ENCODE results near the gene ARHGAP5. TPM values are rescaled to one million over a fixed set of nuclear protein-coding genes. Genes with fewer than 3 reads are reported as not detected.

The ARHGAP5 gene
- total RNA-seq, 6 experiments from 2014 or later = 32.0 to 60.5 (median 50.1) TPM

- Histone ChIP-seq H3K27me3 (no peaks in the 10 kb centered on the region), H3K4me3 (no peak overlapping the region), H3K27ac (no peak overlapping the region), H3K36me3 (no peaks in the 10 kb centered on the region), H3K4me1 (no peaks in the 10 kb centered on the region), H3K9me3 (no peaks in the 10 kb centered on the region)
- no peak for TF ChIP-seq CTCF (IDR thresholded peaks at IDR 0.05)
- no peak for TF ChIP-seq POLR2A (IDR thresholded peaks at IDR 0.05)
- WGBS (ENCODE audit: insufficient coverage, low coverage, low lambda C conversion rate, missing lambda C conversion rate) = 81% methylated on average over 2 of the region's 2 CpGs
- intact Hi-C loops (cut with DNase I) = no loop called here
- ATAC-seq (no peak), DNase-seq (no peak)
Measured at GRCh38 chr14:32193532-32193931, 116.4 kb downstream of the ARHGAP5 start.

DNA sequence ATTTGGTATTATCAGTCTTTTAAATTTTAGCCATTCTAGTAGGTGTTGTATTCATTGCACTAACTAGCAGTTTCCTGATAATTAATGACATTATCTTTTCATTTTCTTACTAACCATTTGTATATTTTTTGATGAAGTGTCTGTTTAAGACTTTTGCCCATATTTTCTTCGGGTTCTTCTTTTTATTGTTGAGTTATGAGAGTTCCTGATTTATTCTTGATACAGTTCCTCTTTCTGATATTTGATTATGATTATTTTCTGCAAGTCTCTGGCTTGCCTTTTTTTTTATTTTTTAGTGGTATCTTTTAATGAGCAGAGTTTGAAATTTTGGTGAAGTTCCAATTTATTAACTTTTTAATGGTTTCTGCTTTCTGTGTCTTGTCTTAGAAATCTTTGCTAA lies 118.5 kb downstream of the ARHGAP5 start:
- no peaks in the 10 kb centered on the region for H3K27me3 ChIP-seq
- intact Hi-C loops (cut with DNase I) = no loop called here
- no peak overlapping the region for H3K27ac ChIP-seq
- H3K4me1 ChIP-seq = peaks cover 0 to 4% (median 0%) of the 10 kb centered on the region in 4 donors
- no peaks in the 10 kb centered on the region for H3K36me3 ChIP-seq
- H3K4me3 ChIP-seq = no peak overlapping the region
- 63% methylated on average over 1 of the region's 1 CpG for WGBS (ENCODE audit: insufficient coverage, low coverage, low lambda C conversion rate, missing lambda C conversion rate)
- H3K9me3 ChIP-seq = no peaks in the 10 kb centered on the region
- no peak for DNase-seq
- TF ChIP-seq CTCF (IDR thresholded peaks at IDR 0.05) (no peak), POLR2A (IDR thresholded peaks at IDR 0.05) (no peak)
- ATAC-seq = no peak

DNA sequence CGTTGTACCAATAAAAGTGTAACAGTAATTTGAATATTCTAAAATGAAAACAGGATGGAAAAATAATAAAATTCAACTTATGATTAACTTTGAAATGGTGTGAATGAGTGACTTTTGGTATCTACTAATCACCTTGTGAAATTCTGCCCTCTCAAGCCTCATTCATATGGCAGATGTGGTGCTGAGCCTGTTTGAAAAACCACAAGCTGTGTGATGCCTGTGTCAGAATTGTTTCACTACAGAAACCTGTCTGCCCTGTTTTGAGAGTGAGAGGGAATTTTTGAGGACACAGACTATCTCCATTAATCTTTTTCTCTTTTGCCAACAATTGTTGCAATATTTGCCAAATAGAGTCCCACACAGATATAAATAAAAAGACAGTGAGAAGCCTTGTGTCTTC lies 120.8 kb downstream of the ARHGAP5 start:
- 81% methylated on average over 1 of the region's 1 CpG for WGBS (ENCODE audit: insufficient coverage, low coverage, low lambda C conversion rate, missing lambda C conversion rate)
- no peak for ATAC-seq
- Histone ChIP-seq H3K27me3 (no peaks in the 10 kb centered on the region), H3K9me3 (no peaks in the 10 kb centered on the region), H3K27ac (no peak overlapping the region), H3K36me3 (no peaks in the 10 kb centered on the region), H3K4me1 (peaks cover 0 to 10% (median 2%) of the 10 kb centered on the region in 4 donors), H3K4me3 (no peak overlapping the region)
- intact Hi-C loops (cut with DNase I) = no loop called here
- TF ChIP-seq POLR2A (IDR thresholded peaks at IDR 0.05) (no peak), CTCF (IDR thresholded peaks at IDR 0.05) (no peak)
- no peak for DNase-seq

DNA sequence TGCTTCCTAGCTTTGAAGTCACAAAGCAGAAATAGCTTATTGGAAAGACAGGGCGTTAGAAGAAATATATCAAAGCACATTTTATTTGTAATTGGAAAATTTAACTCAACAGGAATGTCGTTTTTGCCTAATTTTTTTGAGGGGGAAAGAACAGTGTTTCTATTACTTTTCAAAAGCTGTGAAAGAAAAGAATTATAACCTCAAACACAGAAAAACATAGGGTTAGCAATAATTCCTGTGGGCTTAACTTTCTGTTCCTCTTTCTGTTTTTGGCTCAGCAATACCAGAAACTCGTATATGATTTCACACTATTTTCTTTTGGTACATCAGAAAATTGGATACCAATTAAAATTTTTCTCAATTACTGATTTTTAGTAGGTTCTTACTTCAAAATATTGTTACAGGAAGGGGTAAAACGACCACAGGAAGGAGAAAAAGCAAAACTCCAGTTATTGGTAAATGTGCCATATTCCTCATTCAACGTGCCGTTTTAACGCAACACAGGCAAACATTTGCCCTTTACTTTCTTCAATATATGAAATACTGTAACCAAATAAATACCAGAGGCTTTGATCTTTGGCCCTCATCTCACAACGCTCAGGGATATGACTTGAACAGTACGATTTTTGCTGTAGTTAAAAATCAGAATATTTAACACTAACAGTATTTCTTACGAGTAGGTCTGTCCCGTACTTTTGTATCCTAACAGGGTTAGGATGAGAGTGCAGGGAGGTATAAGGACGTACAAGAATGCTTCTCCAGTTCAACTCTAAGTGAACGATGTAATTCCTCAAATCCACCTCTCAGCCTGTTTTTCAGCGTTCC lies 123.5 kb downstream of the ARHGAP5 start:
- intact Hi-C loops (cut with DNase I) = no loop called here
- no peak for DNase-seq
- no peak for ATAC-seq
- TF ChIP-seq POLR2A (IDR thresholded peaks at IDR 0.05) = no peak
- peak in 1 of 4 donors; percentile 10 for TF ChIP-seq CTCF (IDR thresholded peaks at IDR 0.05)
- no peaks in the 10 kb centered on the region for H3K9me3 ChIP-seq
- H3K4me3 ChIP-seq = peak overlapping the region; percentile 68 to 84 (median 72)
- no peaks in the 10 kb centered on the region for H3K36me3 ChIP-seq
- 5% methylated on average over 14 of the region's 14 CpGs for WGBS (ENCODE audit: insufficient coverage, low coverage, low lambda C conversion rate, missing lambda C conversion rate)
- H3K27ac ChIP-seq = peak overlapping the region; percentile 89 to 96 (median 91)
- H3K27me3 ChIP-seq = no peaks in the 10 kb centered on the region
- peaks cover 0 to 10% (median 2%) of the 10 kb centered on the region in 4 donors for H3K4me1 ChIP-seq
